ENCODE measurements around the gene ELOVL3. TPM values are rescaled to one million over a fixed set of nuclear protein-coding genes. Genes with fewer than 3 reads are reported as not detected.

The ELOVL3 gene
- total RNA-seq, 1 experiment from 2014 or later, result 1.2 TPM

DNA sequence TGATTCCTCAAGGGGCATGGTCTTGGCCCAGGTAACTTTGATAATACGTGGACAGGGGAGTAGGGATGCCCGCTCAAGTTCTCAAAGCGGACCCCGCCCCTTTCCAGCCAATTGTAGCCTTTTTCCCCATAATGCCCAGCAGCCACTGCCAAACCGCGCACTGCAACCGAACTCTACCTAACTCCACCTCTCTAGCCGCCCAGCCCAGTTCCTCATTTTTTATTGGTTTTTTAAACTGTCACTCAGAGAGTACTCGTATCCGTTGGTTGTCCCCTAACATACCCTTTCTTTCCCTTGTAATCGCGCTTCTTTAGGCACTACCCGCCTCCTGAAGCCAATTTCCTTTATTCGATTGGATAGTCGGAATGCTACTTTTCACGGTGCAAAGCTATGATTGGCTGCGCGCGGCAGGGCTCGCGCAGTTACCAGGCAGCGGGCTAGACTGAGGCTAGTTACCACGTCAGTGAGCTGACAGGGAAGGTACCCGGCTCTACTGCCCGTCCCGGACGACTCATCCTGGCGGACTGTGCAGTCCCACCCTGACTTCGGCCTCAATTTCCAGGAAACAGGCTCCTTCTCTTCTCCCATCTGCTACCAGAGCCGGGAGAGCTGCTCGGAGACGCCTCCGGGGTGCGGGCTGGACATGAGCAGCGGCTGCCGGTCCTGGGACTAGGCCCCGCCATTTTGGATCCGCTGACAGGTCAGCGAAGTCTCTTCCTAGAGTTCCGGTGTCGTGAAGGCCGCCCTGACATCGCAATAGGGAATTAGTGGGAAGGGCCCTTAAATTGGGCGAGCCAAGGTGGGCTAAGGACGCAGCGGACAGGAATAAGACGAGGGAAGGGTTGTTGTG is 19.2 kb downstream of the ELOVL3 start, which contains the start of gene GBF1:
GBF1 (plus strand) TSS at position 451 of the 850 bp plus-strand sequence. CDS start 13,407 bp downstream, outside the sequence.
- ATAC-seq (peak; percentile 94), DNase-seq (ENCODE audit: low read depth, low spot score) (peak; percentile 100)
- Histone ChIP-seq H3K27ac (ENCODE audit: low read length) (peak within 1 kb of the TSS; percentile 89), H3K4me3 (ENCODE audit: low read depth in 2 of 2, low read length in 2 of 2) (peak within 1 kb of the TSS; percentile 81 to 92), H3K27me3 (ENCODE audit: control insufficient read depth, insufficient read depth, low read length) (no peaks in the 10 kb centered on the region), H3K36me3 (ENCODE audit: control insufficient read depth, insufficient read depth, low read length) (peaks cover 5% of the 10 kb centered on the region; the same call in 1 of the 2 replicates), H3K9me3 (ENCODE audit: control insufficient read depth, insufficient read depth, low read depth, low read length) (no peaks in the 10 kb centered on the region), H3K4me1 (ENCODE audit: control insufficient read depth, insufficient read depth, low read length) (peaks cover 32% of the 10 kb centered on the region)
- POLR2A ChIA-PET, result interaction anchor here (0.5 kb wide), 1 partner anchor 150 kb away, joined by 4 read pairs; no protein-coding TSS in a partner anchor
- TF ChIP-seq SIN3A (IDR thresholded peaks at IDR 0.05; ENCODE audit: borderline replicate concordance, insufficient read depth, low read depth, low read length) (peak; percentile 91), TCF7L2 (IDR thresholded peaks at IDR 0.05; ENCODE audit: low read depth, low read length) (0 out of 2 replicates have a peak, but pooled peaks have one; percentile 59), POLR2AphosphoS5 (IDR thresholded peaks at IDR 0.05; ENCODE audit: low read depth, low read length) (peak; percentile 69)
- TF ChIP-seq, protein P1, sequence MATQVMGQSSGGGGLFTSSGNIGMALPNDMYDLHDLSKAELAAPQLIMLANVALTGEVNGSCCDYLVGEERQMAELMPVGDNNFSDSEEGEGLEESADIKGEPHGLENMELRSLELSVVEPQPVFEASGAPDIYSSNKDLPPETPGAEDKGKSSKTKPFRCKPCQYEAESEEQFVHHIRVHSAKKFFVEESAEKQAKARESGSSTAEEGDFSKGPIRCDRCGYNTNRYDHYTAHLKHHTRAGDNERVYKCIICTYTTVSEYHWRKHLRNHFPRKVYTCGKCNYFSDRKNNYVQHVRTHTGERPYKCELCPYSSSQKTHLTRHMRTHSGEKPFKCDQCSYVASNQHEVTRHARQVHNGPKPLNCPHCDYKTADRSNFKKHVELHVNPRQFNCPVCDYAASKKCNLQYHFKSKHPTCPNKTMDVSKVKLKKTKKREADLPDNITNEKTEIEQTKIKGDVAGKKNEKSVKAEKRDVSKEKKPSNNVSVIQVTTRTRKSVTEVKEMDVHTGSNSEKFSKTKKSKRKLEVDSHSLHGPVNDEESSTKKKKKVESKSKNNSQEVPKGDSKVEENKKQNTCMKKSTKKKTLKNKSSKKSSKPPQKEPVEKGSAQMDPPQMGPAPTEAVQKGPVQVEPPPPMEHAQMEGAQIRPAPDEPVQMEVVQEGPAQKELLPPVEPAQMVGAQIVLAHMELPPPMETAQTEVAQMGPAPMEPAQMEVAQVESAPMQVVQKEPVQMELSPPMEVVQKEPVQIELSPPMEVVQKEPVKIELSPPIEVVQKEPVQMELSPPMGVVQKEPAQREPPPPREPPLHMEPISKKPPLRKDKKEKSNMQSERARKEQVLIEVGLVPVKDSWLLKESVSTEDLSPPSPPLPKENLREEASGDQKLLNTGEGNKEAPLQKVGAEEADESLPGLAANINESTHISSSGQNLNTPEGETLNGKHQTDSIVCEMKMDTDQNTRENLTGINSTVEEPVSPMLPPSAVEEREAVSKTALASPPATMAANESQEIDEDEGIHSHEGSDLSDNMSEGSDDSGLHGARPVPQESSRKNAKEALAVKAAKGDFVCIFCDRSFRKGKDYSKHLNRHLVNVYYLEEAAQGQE (IDR thresholded peaks at IDR 0.05; ENCODE audit: insufficient read depth in 1 of 2, low read depth in 2 of 2, low read length in 1 of 2), result no peak
- TF ChIP-seq, protein P2, sequence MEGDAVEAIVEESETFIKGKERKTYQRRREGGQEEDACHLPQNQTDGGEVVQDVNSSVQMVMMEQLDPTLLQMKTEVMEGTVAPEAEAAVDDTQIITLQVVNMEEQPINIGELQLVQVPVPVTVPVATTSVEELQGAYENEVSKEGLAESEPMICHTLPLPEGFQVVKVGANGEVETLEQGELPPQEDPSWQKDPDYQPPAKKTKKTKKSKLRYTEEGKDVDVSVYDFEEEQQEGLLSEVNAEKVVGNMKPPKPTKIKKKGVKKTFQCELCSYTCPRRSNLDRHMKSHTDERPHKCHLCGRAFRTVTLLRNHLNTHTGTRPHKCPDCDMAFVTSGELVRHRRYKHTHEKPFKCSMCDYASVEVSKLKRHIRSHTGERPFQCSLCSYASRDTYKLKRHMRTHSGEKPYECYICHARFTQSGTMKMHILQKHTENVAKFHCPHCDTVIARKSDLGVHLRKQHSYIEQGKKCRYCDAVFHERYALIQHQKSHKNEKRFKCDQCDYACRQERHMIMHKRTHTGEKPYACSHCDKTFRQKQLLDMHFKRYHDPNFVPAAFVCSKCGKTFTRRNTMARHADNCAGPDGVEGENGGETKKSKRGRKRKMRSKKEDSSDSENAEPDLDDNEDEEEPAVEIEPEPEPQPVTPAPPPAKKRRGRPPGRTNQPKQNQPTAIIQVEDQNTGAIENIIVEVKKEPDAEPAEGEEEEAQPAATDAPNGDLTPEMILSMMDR (IDR thresholded peaks at IDR 0.05), result no peak
- in situ Hi-C loops (cut with HindIII; ENCODE audit: low pct_unique_long_range_greater_than_20kb, low sequenced_read_pairs), result no loop called here
- BruUV-seq (replicated peaks), result no TSS peak
- CTCF ChIA-PET, result interaction anchor here (0.6 to 1.9 kb wide), 5 partner anchors 14 to 107 kb away, joined by 3 to 8 read pairs (median 4); no protein-coding TSS in a partner anchor
- intact Hi-C loops (cut with micrococcal nuclease; ENCODE audit: unreplicated experiment), result no loop called here

DNA sequence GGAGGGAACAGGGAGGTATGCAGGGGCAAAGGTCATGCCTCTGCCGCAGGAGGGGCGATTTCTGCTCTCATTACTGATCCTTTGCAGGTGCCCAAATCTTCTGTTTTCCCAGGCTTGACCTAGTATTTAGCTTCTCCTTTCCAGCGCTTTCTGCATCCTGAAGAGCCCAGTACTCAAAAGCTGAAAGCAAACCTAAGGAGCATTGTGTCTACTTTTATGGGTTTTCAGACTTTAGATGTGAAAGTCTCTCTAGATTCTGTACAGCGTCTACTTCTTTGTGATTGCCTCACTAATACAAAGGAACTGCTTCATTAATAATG is 19.8 kb downstream of the ELOVL3 start:
- TF ChIP-seq TCF7L2 (IDR thresholded peaks at IDR 0.05; ENCODE audit: low read depth, low read length) (no peak), POLR2AphosphoS5 (IDR thresholded peaks at IDR 0.05; ENCODE audit: low read depth, low read length) (no peak), SIN3A (IDR thresholded peaks at IDR 0.05; ENCODE audit: borderline replicate concordance, insufficient read depth, low read depth, low read length) (no peak)
- TF ChIP-seq, protein P2 (IDR thresholded peaks at IDR 0.05), result no peak
- TF ChIP-seq, protein P1 (IDR thresholded peaks at IDR 0.05; ENCODE audit: insufficient read depth in 1 of 2, low read depth in 2 of 2, low read length in 1 of 2), result no peak
- no peak for ATAC-seq
- no TSS peak for BruUV-seq (replicated peaks)
- Histone ChIP-seq H3K27ac (ENCODE audit: low read length) (peak overlapping the region; percentile 89), H3K27me3 (ENCODE audit: control insufficient read depth, insufficient read depth, low read length) (no peaks in the 10 kb centered on the region), H3K4me1 (ENCODE audit: control insufficient read depth, insufficient read depth, low read length) (peaks cover 32% of the 10 kb centered on the region), H3K4me3 (ENCODE audit: low read depth in 2 of 2, low read length in 2 of 2) (peak overlapping the region; percentile 81 to 92), H3K9me3 (ENCODE audit: control insufficient read depth, insufficient read depth, low read depth, low read length) (no peaks in the 10 kb centered on the region), H3K36me3 (ENCODE audit: control insufficient read depth, insufficient read depth, low read length) (peaks cover 5% of the 10 kb centered on the region; the same call in 1 of the 2 replicates)
- POLR2A ChIA-PET, result interaction anchor here (0.5 kb wide), 1 partner anchor 149 kb away, joined by 4 read pairs; no protein-coding TSS in a partner anchor
- DNase-seq (ENCODE audit: low read depth, low spot score), result no peak
- in situ Hi-C loops (cut with HindIII; ENCODE audit: low pct_unique_long_range_greater_than_20kb, low sequenced_read_pairs), result no loop called here
- intact Hi-C loops (cut with micrococcal nuclease; ENCODE audit: unreplicated experiment), result no loop called here
- CTCF ChIA-PET, result interaction anchor here (0.6 to 1.9 kb wide), 7 partner anchors 14 to 106 kb away, joined by 3 to 8 read pairs (median 4); no protein-coding TSS in a partner anchor

Measured in Panc1 (cell line).